ENCODE results near the gene TNNC2. TPM values are rescaled to one million over a fixed set of nuclear protein-coding genes. Genes with fewer than 3 reads are reported as not detected.

Gene TNNC2
- total and polyA plus RNA-seq, 2 of the 13 experiments (the other 11 are each of a cell fraction or from before 2014, with no cell fraction given): 1.8 to 4.7 TPM

GRCh38 chr20:45848969-45849582 lies 22.0 kb upstream of the TNNC2 start:
- no peak for ATAC-seq
- H3K9me3 ChIP-seq (ENCODE audit: low read length): no peaks in the 10 kb centered on the region
- H3K79me2 ChIP-seq (ENCODE audit: insufficient read depth, low read length): no peaks in the 10 kb centered on the region
- no peak overlapping the region for H3K9ac ChIP-seq (ENCODE audit: insufficient read depth, low read depth, low read length)
- H3K4me2 ChIP-seq (ENCODE audit: low read depth, low read length): no peak overlapping the region
- no peak for DNase-seq (ENCODE audit: low spot score)
- WGBS (ENCODE audit: low lambda C conversion rate): 93% methylated on average over 8 of the region's 8 CpGs
- H2AFZ ChIP-seq (ENCODE audit: low read length): no peak overlapping the region
- BruUV-seq (replicated peaks): no TSS peak
- ChIA-PET POLR2A (interaction anchor here (0.8 to 2.0 kb wide), 2 partner anchors 10 to 121 kb away, joined by 3 to 6 read pairs; no protein-coding TSS in a partner anchor), CTCF (ENCODE audit: low intra/inter-chr PET ratio, low total read pairs) (no interaction called here)
- peaks cover 11 to 19% of the 10 kb centered on the region in 2 experiments for H3K36me3 ChIP-seq (replicated peaks in 1 of 2; ENCODE audit: control insufficient read depth in 1 of 2, insufficient read depth in 2 of 2, low read length in 2 of 2)
- peaks cover 4% of the 10 kb centered on the region; the same call in 1 of the 2 replicates for H3K4me1 ChIP-seq (ENCODE audit: insufficient read depth, low read length)
- TF ChIP-seq ZBTB38 (CRISPR knock-in tag; IDR thresholded peaks at IDR 0.05) (no peak), ZNF432 (CRISPR knock-in tag; IDR thresholded peaks at IDR 0.05; ENCODE audit: borderline replicate concordance) (no peak), ZBTB49 (CRISPR knock-in tag; IDR thresholded peaks at IDR 0.05; ENCODE audit: borderline replicate concordance) (no peak), RXRB (CRISPR knock-in tag; IDR thresholded peaks at IDR 0.05; ENCODE audit: borderline replicate concordance) (no peak), ZNF7 (CRISPR knock-in tag; IDR thresholded peaks at IDR 0.05) (no peak), MLLT10 (CRISPR knock-in tag; IDR thresholded peaks at IDR 0.05) (no peak), SMAD1 (CRISPR knock-in tag; IDR thresholded peaks at IDR 0.05; ENCODE audit: borderline replicate concordance, low read depth) (no peak), KDM6A (CRISPR knock-in tag; IDR thresholded peaks at IDR 0.05; ENCODE audit: low read depth) (no peak)
- H3K27ac ChIP-seq (ENCODE audit: extremely low read length, insufficient read depth, low read length): no peak overlapping the region
- H3K4me3 ChIP-seq (replicated peaks in 1 of 3; ENCODE audit: insufficient read depth in 1 of 3, low read depth in 2 of 3, low read length in 3 of 3): no peak overlapping the region
- H4K20me1 ChIP-seq (ENCODE audit: insufficient read depth, low read length): no peaks in the 10 kb centered on the region
- no peaks in the 10 kb centered on the region for H3K27me3 ChIP-seq (ENCODE audit: control insufficient read depth in 1 of 2, insufficient read depth in 2 of 2, low read length in 2 of 2)
- in situ Hi-C loops (cut with HindIII; ENCODE audit: extremely low pct_ligation_motif_present, low pct_unique_long_range_greater_than_20kb): no loop called here
- FAIRE-seq: no peak
- intact Hi-C loops (cut with micrococcal nuclease; ENCODE audit: unreplicated experiment): no loop called here
